ENCODE data around the gene DNAJC1. TPM values are rescaled to one million over a fixed set of nuclear protein-coding genes. Genes with fewer than 3 reads are reported as not detected.

Gene DNAJC1
- total and polyA plus RNA-seq, 2 donors (not counting 3 experiments of a cell fraction or from before 2014, with no cell fraction given): 11.2 to 19.7 TPM

DNA sequence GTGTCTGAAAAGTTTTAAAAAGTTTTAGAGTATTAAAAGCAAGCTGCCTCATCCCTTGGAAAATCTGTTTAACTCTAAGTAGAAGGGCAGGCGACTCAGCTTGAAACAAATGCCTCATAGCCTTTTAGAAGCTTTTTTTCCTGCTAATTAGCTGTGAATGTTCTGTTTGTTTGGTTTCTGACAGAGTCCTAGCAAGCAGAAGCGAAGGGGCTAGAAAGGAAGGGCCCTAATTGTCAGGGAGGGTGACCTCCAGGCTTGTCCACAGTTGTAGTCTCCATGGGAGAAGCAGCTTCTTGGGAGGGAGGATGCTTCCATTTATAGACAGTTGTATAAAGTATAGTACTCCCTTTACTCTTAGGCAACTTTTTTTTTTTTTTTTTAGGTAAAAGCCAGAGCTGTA lies 90.9 kb downstream of the DNAJC1 start:
- no peak overlapping the region for H3K27ac ChIP-seq (ENCODE audit: insufficient read depth, low read depth, low read length)
- no peaks in the 10 kb centered on the region for H3K9me3 ChIP-seq (replicated peaks; ENCODE audit: control insufficient read depth, insufficient read depth, low read length)
- H2AFZ ChIP-seq (ENCODE audit: low read depth, low read length): no peak overlapping the region
- FAIRE-seq (no peak), DNase-seq (ENCODE audit: low read depth, low spot score) (no peak)
- TF ChIP-seq MYC (IDR thresholded peaks at IDR 0.05; ENCODE audit: low read depth, low read length): no peak
- TF ChIP-seq, protein P1, sequence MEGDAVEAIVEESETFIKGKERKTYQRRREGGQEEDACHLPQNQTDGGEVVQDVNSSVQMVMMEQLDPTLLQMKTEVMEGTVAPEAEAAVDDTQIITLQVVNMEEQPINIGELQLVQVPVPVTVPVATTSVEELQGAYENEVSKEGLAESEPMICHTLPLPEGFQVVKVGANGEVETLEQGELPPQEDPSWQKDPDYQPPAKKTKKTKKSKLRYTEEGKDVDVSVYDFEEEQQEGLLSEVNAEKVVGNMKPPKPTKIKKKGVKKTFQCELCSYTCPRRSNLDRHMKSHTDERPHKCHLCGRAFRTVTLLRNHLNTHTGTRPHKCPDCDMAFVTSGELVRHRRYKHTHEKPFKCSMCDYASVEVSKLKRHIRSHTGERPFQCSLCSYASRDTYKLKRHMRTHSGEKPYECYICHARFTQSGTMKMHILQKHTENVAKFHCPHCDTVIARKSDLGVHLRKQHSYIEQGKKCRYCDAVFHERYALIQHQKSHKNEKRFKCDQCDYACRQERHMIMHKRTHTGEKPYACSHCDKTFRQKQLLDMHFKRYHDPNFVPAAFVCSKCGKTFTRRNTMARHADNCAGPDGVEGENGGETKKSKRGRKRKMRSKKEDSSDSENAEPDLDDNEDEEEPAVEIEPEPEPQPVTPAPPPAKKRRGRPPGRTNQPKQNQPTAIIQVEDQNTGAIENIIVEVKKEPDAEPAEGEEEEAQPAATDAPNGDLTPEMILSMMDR (IDR thresholded peaks at IDR 0.05; ENCODE audit: extremely low read depth in 1 of 2, insufficient read depth in 1 of 2, low read depth in 1 of 2, low read length in 2 of 2): no peak
- no peak for TF ChIP-seq POLR2A (IDR thresholded peaks at IDR 0.05; ENCODE audit: low read depth, low read length)
- ChIA-PET POLR2A (no interaction called here), CTCF (interaction anchor here (1.4 kb wide), 1 partner anchor 9 kb away, joined by 3 read pairs; no protein-coding TSS in a partner anchor)
- intact Hi-C loops (cut with micrococcal nuclease): no loop called here
- H3K79me2 ChIP-seq (ENCODE audit: control insufficient read depth, insufficient read depth, low read length): no peaks in the 10 kb centered on the region
- no TSS peak for BruUV-seq (replicated peaks)
- no peaks in the 10 kb centered on the region for H3K9me1 ChIP-seq (replicated peaks; ENCODE audit: control insufficient read depth, extremely low read depth, insufficient read depth, low read length)
- H3K27me3 ChIP-seq (ENCODE audit: control insufficient read depth in 2 of 2, insufficient read depth in 2 of 2, low read length in 2 of 2): no peaks in the 10 kb centered on the region
- no peak overlapping the region for H3K4me3 ChIP-seq (replicated peaks in 1 of 3; ENCODE audit: insufficient read depth in 1 of 3, low read depth in 1 of 3, low read length in 3 of 3)
- no peak overlapping the region for H3K9ac ChIP-seq (replicated peaks; ENCODE audit: extremely low read depth, insufficient read depth, low read length)
- dilution Hi-C loops (cut with MboI; ENCODE audit: extremely low pct_ligation_motif_present, low sequenced_read_pairs): no loop called here
- no peaks in the 10 kb centered on the region for H3K4me1 ChIP-seq (ENCODE audit: control insufficient read depth, extremely low read depth, insufficient read depth, low read length)
- H4K20me1 ChIP-seq (replicated peaks; ENCODE audit: control insufficient read depth, extremely low read depth, insufficient read depth, low read length): no peaks in the 10 kb centered on the region
- H3K36me3 ChIP-seq (ENCODE audit: control insufficient read depth in 2 of 2, extremely low read depth in 1 of 2, insufficient read depth in 2 of 2, low read length in 2 of 2): no peaks in the 10 kb centered on the region
- no peak overlapping the region for H3K4me2 ChIP-seq (ENCODE audit: insufficient read depth, low read length)

DNA sequence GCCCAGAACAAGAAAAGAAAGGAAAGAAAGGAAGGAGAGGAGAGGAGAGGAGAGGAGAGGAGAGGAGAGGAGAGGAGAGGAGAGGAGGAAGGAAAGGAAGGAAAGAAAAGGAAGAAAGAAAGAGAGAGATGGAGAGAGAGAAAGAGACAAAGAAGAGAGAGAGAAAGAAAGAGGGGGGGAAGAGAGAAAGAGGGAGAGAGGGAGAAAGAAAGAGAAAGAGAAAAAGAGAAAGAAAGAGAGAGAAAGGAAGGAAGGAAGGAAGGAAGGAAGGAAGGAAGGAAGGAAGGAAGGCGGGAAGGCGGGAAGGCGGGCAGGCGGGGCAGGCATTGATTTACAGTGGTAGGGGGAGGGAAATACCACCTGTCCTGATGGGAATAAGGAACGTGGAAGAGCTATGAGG lies 92.7 kb downstream of the DNAJC1 start:
- Histone ChIP-seq H3K27me3 (ENCODE audit: control insufficient read depth in 2 of 2, insufficient read depth in 2 of 2, low read length in 2 of 2) (no peaks in the 10 kb centered on the region), H3K27ac (ENCODE audit: insufficient read depth, low read depth, low read length) (no peak overlapping the region), H4K20me1 (replicated peaks; ENCODE audit: control insufficient read depth, extremely low read depth, insufficient read depth, low read length) (no peaks in the 10 kb centered on the region), H3K79me2 (ENCODE audit: control insufficient read depth, insufficient read depth, low read length) (no peaks in the 10 kb centered on the region), H3K36me3 (ENCODE audit: control insufficient read depth in 2 of 2, extremely low read depth in 1 of 2, insufficient read depth in 2 of 2, low read length in 2 of 2) (no peaks in the 10 kb centered on the region), H3K9me1 (replicated peaks; ENCODE audit: control insufficient read depth, extremely low read depth, insufficient read depth, low read length) (no peaks in the 10 kb centered on the region), H3K4me3 (replicated peaks in 1 of 3; ENCODE audit: insufficient read depth in 1 of 3, low read depth in 1 of 3, low read length in 3 of 3) (no peak overlapping the region), H3K4me2 (ENCODE audit: insufficient read depth, low read length) (no peak overlapping the region), H3K9me3 (replicated peaks; ENCODE audit: control insufficient read depth, insufficient read depth, low read length) (no peaks in the 10 kb centered on the region), H3K9ac (replicated peaks; ENCODE audit: extremely low read depth, insufficient read depth, low read length) (no peak overlapping the region), H3K4me1 (ENCODE audit: control insufficient read depth, extremely low read depth, insufficient read depth, low read length) (no peaks in the 10 kb centered on the region), H2AFZ (ENCODE audit: low read depth, low read length) (no peak overlapping the region)
- DNase-seq (ENCODE audit: low read depth, low spot score) (no peak), FAIRE-seq (no peak)
- dilution Hi-C loops (cut with MboI; ENCODE audit: extremely low pct_ligation_motif_present, low sequenced_read_pairs): no loop called here
- intact Hi-C loops (cut with micrococcal nuclease): no loop called here
- POLR2A ChIA-PET: no interaction called here
- no TSS peak for BruUV-seq (replicated peaks)
- CTCF ChIA-PET: interaction anchor here (1.2 kb wide), 1 partner anchor 13 kb away, joined by 3 read pairs; no protein-coding TSS in a partner anchor
- TF ChIP-seq EZH2 (IDR thresholded peaks at IDR 0.05; ENCODE audit: borderline replicate concordance, low read depth, low read length, severe bottlenecking) (no peak), MYC (IDR thresholded peaks at IDR 0.05; ENCODE audit: low read depth, low read length) (no peak), FOS (IDR thresholded peaks at IDR 0.05; ENCODE audit: borderline replicate concordance, insufficient read depth, low read length) (no peak), POLR2A (IDR thresholded peaks at IDR 0.05; ENCODE audit: low read depth, low read length) (no peak), JUN (IDR thresholded peaks at IDR 0.05; ENCODE audit: borderline replicate concordance, insufficient read depth, insufficient read length, low read depth) (no peak)

Measured in endothelial cell of umbilical vein (primary cell).